GM19023 (cell line): Measurements from ENCODE around the gene UGT2A3.
"Not testable (repeated sequence)": the region's sequence is repeated elsewhere in the genome, so short reads cannot be mapped to it uniquely, and the experiment has no call there.

ENCODE experiments used
- ATAC-seq: cut with Tn5 transposase; IDR thresholded peaks from one replicate; pipeline ENCODE4 v1.9.1; 2021; ENCODE audit warnings: mild to moderate bottlenecking, moderate library complexity; ENCODE audit not compliant: unreplicated experiment

Gene UGT2A3

GRCh38 chr4:68951078-68951805 is at the start of gene UGT2A3:
UGT2A3 (minus strand) TSS chr4:68951804; CDS start chr4:68951760, 44 bp downstream.
- ATAC-seq: no peak

GRCh38 chr4:68997040-68997439 is 45.4 kb upstream of the UGT2A3 start:
- ATAC-seq: no peak

- no peak for ATAC-seq
Measured at GRCh38 chr4:68995292-68995691, 43.7 kb upstream of the UGT2A3 start.

GRCh38 chr4:68987007-68987406 is 35.4 kb upstream of the UGT2A3 start:
- no peak for ATAC-seq

DNA sequence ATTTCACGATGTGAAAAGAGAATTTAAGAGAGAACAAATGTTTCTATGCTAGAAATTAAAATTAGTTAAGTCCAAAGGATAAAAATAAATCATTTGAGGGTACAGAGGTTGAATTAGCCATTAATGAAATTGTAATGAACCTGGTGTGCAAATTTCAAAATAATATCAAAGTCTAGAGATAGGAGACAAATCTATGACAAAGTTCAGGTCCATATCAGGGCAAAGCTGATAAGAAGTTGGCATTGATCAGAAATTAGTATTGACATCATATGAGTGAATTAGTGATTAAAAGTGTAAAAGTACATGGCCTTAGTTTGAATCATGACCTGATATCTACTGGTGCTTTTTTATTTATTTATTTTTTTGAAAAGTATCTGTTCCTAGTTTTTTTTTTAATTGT is 33.8 kb upstream of the UGT2A3 start:
- no peak for ATAC-seq

GRCh38 chr4:68984947-68985346 is 33.3 kb upstream of the UGT2A3 start:
- no peak for ATAC-seq

GRCh38 chr4:68963374-68963773 is 11.8 kb upstream of the UGT2A3 start:
- ATAC-seq: no peak

GRCh38 chr4:68962868-68963267 is 11.3 kb upstream of the UGT2A3 start:
- no peak for ATAC-seq

DNA sequence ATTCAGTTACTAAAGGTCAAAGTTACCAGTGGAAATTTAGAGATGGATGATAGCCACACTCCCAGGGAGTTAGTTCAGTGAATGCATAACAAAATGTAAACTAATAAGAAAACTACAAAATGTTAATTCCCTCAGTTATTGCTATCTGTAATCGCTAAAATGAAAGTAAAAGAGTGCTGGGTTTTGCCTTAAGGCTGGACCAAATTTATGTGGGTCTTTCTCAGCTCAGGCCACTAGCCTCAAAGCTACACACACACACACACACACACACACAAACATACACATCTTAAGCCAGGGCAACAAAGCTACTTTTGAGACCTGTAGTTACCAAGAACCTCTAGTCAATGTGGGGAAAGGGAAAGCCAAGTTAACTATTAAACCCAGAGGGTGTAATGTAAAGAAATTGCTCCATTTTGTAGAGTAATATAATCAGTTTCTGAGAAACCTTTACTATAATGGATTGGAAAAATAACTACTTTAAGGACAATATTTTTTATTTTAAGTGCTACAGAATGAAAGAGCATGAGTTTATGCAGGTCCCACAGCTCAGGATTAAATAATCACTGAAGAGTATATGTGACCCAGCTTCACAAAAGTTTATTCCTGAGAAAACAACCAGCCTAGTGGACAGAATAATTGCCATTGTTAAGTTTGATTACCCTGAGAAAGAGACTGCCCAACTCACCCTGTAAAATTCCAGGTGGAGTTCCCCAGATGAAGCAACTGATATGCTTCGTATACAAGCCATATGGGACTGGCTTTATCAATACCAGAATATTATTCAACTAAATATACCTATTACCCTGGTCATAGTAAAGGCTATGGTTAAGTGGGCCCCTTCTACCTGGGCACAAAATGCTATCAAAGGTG is 8.9 kb upstream of the UGT2A3 start:
- no peak for ATAC-seq

GRCh38 chr4:68959085-68959484 is 7.5 kb upstream of the UGT2A3 start:
- ATAC-seq: not testable (repeated sequence)

- no peak for ATAC-seq
Measured at GRCh38 chr4:68954126-68954525, 2.5 kb upstream of the UGT2A3 start.

- ATAC-seq: no peak
Measured at GRCh38 chr4:68953056-68953596, 1.5 kb upstream of the UGT2A3 start.

- no peak for ATAC-seq
Measured at GRCh38 chr4:68951806-68952585, 392 bp upstream of the UGT2A3 start.

DNA sequence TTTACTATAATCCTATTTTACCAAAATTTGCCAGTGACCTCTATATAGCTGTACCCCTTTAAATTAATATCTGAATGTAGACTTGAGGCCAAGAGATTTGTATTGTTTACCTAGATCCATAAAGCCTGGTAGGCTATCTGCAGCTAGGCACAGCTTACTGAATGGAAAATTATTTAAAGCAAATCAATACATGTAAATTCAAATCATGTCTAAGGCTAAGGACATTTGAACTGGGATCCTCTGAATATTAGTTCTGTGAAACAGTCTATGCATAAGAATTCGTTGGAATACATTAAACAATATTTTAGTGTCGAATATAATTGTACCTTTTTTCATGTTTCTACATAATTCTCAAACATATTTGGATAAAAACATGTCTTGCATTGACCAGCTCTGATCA is 1.6 kb downstream of the UGT2A3 start:
- ATAC-seq: no peak

- ATAC-seq: no peak
Measured at GRCh38 chr4:68948985-68949384, 2.6 kb downstream of the UGT2A3 start.

- no peak for ATAC-seq
Measured at GRCh38 chr4:68948044-68948743, 3.4 kb downstream of the UGT2A3 start.

DNA sequence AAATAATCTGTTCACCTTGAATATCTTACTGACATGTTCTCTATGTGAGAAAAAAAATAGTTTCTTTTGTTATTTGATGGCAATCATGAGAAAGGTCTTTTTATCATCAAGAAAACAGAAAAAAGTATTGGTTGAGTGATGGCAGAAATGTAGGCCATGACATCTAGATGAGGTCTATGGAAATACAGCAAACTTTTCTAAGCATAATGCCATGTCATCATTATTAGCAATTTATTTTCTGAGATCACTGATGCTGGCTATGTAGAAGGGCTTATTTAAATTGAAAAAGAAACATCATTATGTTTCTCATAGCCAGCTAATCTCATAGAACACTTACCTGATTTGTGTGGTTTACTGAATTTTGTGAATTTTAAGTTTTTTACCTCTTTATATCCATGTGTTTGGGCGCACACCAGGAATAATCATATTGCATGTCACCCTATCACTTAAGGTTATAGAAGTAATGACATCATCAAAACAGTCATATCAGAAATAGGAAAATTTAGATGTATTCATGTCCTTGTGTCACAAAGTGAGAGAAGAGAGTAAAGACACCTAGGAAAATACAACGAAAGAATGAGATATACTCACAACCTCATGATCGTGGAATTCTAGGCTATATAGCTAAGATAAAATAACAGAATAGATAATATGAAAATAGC is 22.4 kb downstream of the UGT2A3 start:
- no peak for ATAC-seq

DNA sequence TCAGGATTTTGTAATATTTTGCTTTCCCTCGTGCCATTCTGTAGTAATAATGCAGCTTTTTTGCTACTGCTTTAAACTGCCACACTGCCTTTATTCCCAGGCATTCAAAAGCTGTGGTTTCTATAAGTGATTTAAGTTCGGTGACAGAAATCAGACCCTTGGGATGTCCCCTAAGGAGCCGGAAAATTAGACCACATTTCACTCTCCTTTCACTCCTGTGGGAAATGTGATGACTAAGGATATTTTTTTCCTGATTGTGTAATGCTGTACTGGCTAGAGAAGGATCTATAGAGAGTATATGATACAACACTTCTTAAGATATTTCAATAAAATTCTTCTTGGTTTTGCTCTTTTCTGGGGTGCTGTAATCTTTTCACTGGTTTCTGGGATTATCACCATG is 24.4 kb downstream of the UGT2A3 start:
- no peak for ATAC-seq

GRCh38 chr4:68922202-68922601 is 29.4 kb downstream of the UGT2A3 start:
- not testable (repeated sequence) for ATAC-seq

- ATAC-seq: no peak
Measured at GRCh38 chr4:68921051-68921450, 30.6 kb downstream of the UGT2A3 start.
